Transverse colon (tissue), 4 donors: ENCODE data around the gene DPP8.

ENCODE experiments used
- POLR2A ChIP-seq: fragments of 450-650 bp; IDR thresholded peaks from one replicate; pipeline ENCODE4 v1.6.1; 2016; ENCODE audit warnings: antibody characterized with exemption, mild to moderate bottlenecking, moderate library complexity
- POLR2AphosphoS5 ChIP-seq, 3 donors: sonication (generic); formaldehyde crosslinking; IDR thresholded peaks; one replicate each; pipeline ENCODE4 v1.6.1; 2016; ENCODE audit warnings: antibody characterized with exemption in 3 of 3
- TF ChIP-seq, protein P1 (sequence below), 5 experiments: fragments of 200-600 bp in 3 of 5; fragments of 450-650 bp in 2 of 5; sonication (generic) in 3 of 5; IDR thresholded peaks; 1 replicate in 2 of 5; 2 replicates in 3 of 5; pipeline ENCODE4 v1.5.1; 2016 to 2017; ENCODE audit warnings: antibody characterized with exemption in 5 of 5, inconsistent platforms in 3 of 5, mild to moderate bottlenecking in 2 of 5, moderate library complexity in 1 of 5

DNA sequence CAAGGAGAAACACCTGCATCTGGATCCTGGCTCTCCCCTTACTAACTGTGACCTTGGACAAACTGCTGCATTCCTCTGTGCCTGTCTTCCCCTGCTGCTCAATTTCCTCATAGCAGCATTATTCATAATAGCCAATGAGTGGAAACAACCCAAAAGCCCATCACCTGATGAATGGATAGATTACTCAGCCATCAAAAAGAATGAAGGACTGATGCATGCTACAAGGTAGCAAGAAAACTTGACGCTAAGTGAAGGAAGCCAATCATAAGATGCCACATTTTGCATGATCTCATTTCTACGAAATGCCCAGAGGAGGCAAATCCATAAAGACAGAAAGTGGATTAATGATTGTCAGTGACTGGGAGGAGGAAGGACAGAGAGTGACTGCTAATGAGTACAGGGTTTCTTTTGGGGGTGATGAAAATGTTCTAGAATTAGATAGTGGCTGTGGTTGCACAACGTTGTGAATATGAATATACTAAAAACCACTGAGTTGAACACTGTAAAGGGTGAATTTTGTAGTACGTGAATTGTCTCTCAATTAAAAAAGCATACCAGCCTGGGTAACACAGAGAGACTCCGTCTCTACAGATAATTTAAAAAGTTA, 105.9 kb downstream of the DPP8 start:
- TF ChIP-seq POLR2A: no peak
- TF ChIP-seq, protein P1, sequence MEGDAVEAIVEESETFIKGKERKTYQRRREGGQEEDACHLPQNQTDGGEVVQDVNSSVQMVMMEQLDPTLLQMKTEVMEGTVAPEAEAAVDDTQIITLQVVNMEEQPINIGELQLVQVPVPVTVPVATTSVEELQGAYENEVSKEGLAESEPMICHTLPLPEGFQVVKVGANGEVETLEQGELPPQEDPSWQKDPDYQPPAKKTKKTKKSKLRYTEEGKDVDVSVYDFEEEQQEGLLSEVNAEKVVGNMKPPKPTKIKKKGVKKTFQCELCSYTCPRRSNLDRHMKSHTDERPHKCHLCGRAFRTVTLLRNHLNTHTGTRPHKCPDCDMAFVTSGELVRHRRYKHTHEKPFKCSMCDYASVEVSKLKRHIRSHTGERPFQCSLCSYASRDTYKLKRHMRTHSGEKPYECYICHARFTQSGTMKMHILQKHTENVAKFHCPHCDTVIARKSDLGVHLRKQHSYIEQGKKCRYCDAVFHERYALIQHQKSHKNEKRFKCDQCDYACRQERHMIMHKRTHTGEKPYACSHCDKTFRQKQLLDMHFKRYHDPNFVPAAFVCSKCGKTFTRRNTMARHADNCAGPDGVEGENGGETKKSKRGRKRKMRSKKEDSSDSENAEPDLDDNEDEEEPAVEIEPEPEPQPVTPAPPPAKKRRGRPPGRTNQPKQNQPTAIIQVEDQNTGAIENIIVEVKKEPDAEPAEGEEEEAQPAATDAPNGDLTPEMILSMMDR (IDR thresholded peaks at IDR 0.05): no peak
- TF ChIP-seq POLR2AphosphoS5 (IDR thresholded peaks at IDR 0.05): no peak
